H9 (cell line): Measurements from ENCODE around the gene SMYD2. TPM values are rescaled to one million over a fixed set of nuclear protein-coding genes. Genes with fewer than 3 reads are reported as not detected.

ENCODE experiments used
- DNase-seq: peaks from one replicate; pipeline ENCODE4 v3.0.0-alpha.2; 2017
- H2AFZ ChIP-seq: one replicate; pipeline ENCODE4 v1.6.1; 2013; ENCODE audit warnings: mild to moderate bottlenecking, low read length, control low read depth, moderate library complexity
- H2AK5ac ChIP-seq: 2 replicates; pipeline ENCODE4 v1.6.1; 2013; ENCODE audit warnings: low read length, control low read depth, mixed read lengths; ENCODE audit not compliant: insufficient read length
- H2BK120ac ChIP-seq: one replicate; pipeline ENCODE4 v1.6.1; 2013; ENCODE audit warnings: low read depth, mild to moderate bottlenecking, low read length, control low read depth, inconsistent platforms; ENCODE audit not compliant: poor library complexity, severe bottlenecking
- H2BK12ac ChIP-seq: 2 replicates; pipeline ENCODE4 v1.6.1; 2013; ENCODE audit warnings: low read length, control low read depth, mixed read lengths, low read depth; ENCODE audit not compliant: insufficient read length
- H2BK15ac ChIP-seq: 2 replicates; pipeline ENCODE4 v1.6.1; 2013; ENCODE audit warnings: low read depth, low read length, control low read depth
- H2BK20ac ChIP-seq: one replicate; pipeline ENCODE4 v1.6.1; 2013; ENCODE audit warnings: low read depth, mild to moderate bottlenecking, low read length, control low read depth, inconsistent platforms; ENCODE audit not compliant: poor library complexity, severe bottlenecking
- H2BK5ac ChIP-seq: 2 replicates; pipeline ENCODE4 v1.6.1; 2013; ENCODE audit warnings: low read length, control low read depth, mixed read lengths; ENCODE audit not compliant: insufficient read length
- H3K14ac ChIP-seq: 2 replicates; pipeline ENCODE4 v1.6.1; 2013; ENCODE audit warnings: low read length, control low read depth; ENCODE audit not compliant: insufficient read depth
- H3K18ac ChIP-seq: 2 replicates; pipeline ENCODE4 v1.6.1; 2013; ENCODE audit warnings: low read depth, mild to moderate bottlenecking, mixed read lengths, low read length, control low read depth; ENCODE audit not compliant: insufficient read length
- H3K23ac ChIP-seq: 2 replicates; pipeline ENCODE4 v1.6.1; 2013; ENCODE audit warnings: low read length, control low read depth, mixed read lengths, low read depth; ENCODE audit not compliant: insufficient read length
- H3K23me2 ChIP-seq: 2 replicates; pipeline ENCODE4 v1.6.1; 2013; ENCODE audit warnings: low read depth, mild to moderate bottlenecking, mixed read lengths, low read length, control low read depth; ENCODE audit not compliant: insufficient read length, poor library complexity, severe bottlenecking
- H3K27ac ChIP-seq: 2 replicates; pipeline ENCODE4 v1.5.1; 2013; ENCODE audit warnings: low read length, control low read depth, mixed read lengths, low read depth; ENCODE audit not compliant: insufficient read length
- H3K27me3 ChIP-seq: 2 replicates; pipeline ENCODE4 v1.6.1; 2013; ENCODE audit warnings: low read length, control low read depth, inconsistent platforms; ENCODE audit not compliant: insufficient read depth
- H3K4ac ChIP-seq: 2 replicates; pipeline ENCODE4 v1.6.1; 2013; ENCODE audit warnings: low read depth, mild to moderate bottlenecking, control low read depth, inconsistent platforms, low read length, moderate library complexity
- H3K4me1 ChIP-seq: 2 replicates; pipeline ENCODE4 v1.6.1; 2013; ENCODE audit warnings: low read length, control low read depth, inconsistent platforms; ENCODE audit not compliant: insufficient read depth
- H3K4me2 ChIP-seq: 2 replicates; pipeline ENCODE4 v1.6.1; 2013; ENCODE audit warnings: low read length, control low read depth, mixed read lengths; ENCODE audit not compliant: insufficient read length, insufficient read depth
- H3K56ac ChIP-seq: 2 replicates; pipeline ENCODE4 v1.6.1; 2013; ENCODE audit warnings: low read depth, mild to moderate bottlenecking, mixed read lengths, low read length, control low read depth; ENCODE audit not compliant: insufficient read length
- H3K79me1 ChIP-seq: 2 replicates; pipeline ENCODE4 v1.6.1; 2013; ENCODE audit warnings: low read depth, mild to moderate bottlenecking, moderate library complexity, low read length, control low read depth, inconsistent platforms; ENCODE audit not compliant: insufficient read depth, poor library complexity, severe bottlenecking
- H3K79me2 ChIP-seq: 2 replicates; pipeline ENCODE4 v1.6.1; 2013; ENCODE audit warnings: low read length, control low read depth, inconsistent platforms; ENCODE audit not compliant: insufficient read depth
- H3K9ac ChIP-seq: 2 replicates; pipeline ENCODE4 v1.6.1; 2013; ENCODE audit warnings: low read length, control low read depth, mixed read lengths; ENCODE audit not compliant: insufficient read length; ENCODE audit errors: extremely low read depth
- H3K9me3 ChIP-seq: one replicate; pipeline ENCODE4 v1.6.1; 2013; ENCODE audit warnings: low read depth, low read length, inconsistent platforms; ENCODE audit not compliant: control insufficient read depth
- H3T11ph ChIP-seq: one replicate; pipeline ENCODE4 v1.6.1; 2013; ENCODE audit warnings: mild to moderate bottlenecking, low read length, control low read depth, inconsistent platforms
- H4K20me1 ChIP-seq: one replicate; pipeline ENCODE4 v1.6.1; 2013; ENCODE audit not compliant: control insufficient read depth, insufficient read length, insufficient read depth
- H4K5ac ChIP-seq: 2 replicates; pipeline ENCODE4 v1.6.1; 2013; ENCODE audit warnings: low read depth, mild to moderate bottlenecking, mixed read lengths, low read length, control low read depth; ENCODE audit not compliant: insufficient read length
- H4K8ac ChIP-seq: replicated peaks from 2 replicates; pipeline ENCODE4 v1.6.1; 2013; ENCODE audit warnings: low read length, control low read depth, mixed read lengths, low read depth; ENCODE audit not compliant: insufficient read length
- H4K91ac ChIP-seq: 2 replicates; pipeline ENCODE4 v1.6.1; 2013; ENCODE audit warnings: low read depth, mild to moderate bottlenecking, moderate library complexity, mixed read lengths, low read length, control low read depth; ENCODE audit not compliant: insufficient read length
- H3K27ac Mint-ChIP-seq, 3 experiments: 2 replicates in 2 of 3; 3 replicates in 1 of 3; pipeline ENCODE4 v1.8.0; 2020 to 2021; ENCODE audit warnings: mixed read lengths in 3 of 3, mild to moderate bottlenecking in 1 of 3, moderate library complexity in 1 of 3
- H3K27me3 Mint-ChIP-seq: 2 replicates; pipeline ENCODE4 v1.8.0; 2021; ENCODE audit warnings: low read depth, mild to moderate bottlenecking, moderate library complexity, mixed read lengths
- H3K36me3 Mint-ChIP-seq, 3 experiments: 2 replicates in 2 of 3; 3 replicates in 1 of 3; pipeline ENCODE4 v1.8.0; 2020 to 2021; ENCODE audit warnings: low read depth in 3 of 3, mixed read lengths in 3 of 3; ENCODE audit not compliant: insufficient read depth in 1 of 3
- H3K4me1 Mint-ChIP-seq, 2 experiments: 2 replicates each; pipeline ENCODE4 v1.8.0; 2020; ENCODE audit warnings: mixed read lengths in 2 of 2
- H3K4me3 Mint-ChIP-seq, 2 experiments: 2 replicates in 1 of 2; 3 replicates in 1 of 2; pipeline ENCODE4 v1.8.0; 2020 to 2021; ENCODE audit warnings: mild to moderate bottlenecking in 2 of 2, mixed read lengths in 2 of 2, moderate library complexity in 1 of 2
- H3K9me3 Mint-ChIP-seq, 2 experiments: 2 replicates in 1 of 2; 3 replicates in 1 of 2; pipeline ENCODE4 v1.8.0; 2020; ENCODE audit warnings: mild to moderate bottlenecking in 2 of 2, mixed read lengths in 2 of 2, moderate library complexity in 1 of 2
- WGBS: extraction: QIAGEN DNeasy Blood & Tissue Kit; methylation state at CpG from one replicate; pipeline ENCODE4 v1.1.7; 2013; ENCODE audit warnings: missing lambda C conversion rate, low lambda C conversion rate, mixed read lengths; ENCODE audit not compliant: insufficient read length; ENCODE audit errors: extremely low coverage; 5-methylcytosine and 5-hydroxymethylcytosine counted together
- total RNA-seq: library from RNA; stranded (reverse); gene quantifications from 2 replicates; pipeline ENCODE4 v1.2.1, GENCODE V29; 2021
- TF ChIP-seq, protein P1 (sequence below): fragments of 200-600 bp; sonication (generic); conservative IDR thresholded peaks from 3 replicates; pipeline ENCODE4 v1.8.0; 2021; ENCODE audit warnings: antibody characterized with exemption, mild to moderate bottlenecking

The SMYD2 gene
- total RNA-seq, 1 experiment from 2014 or later: 10.9 TPM

DNA sequence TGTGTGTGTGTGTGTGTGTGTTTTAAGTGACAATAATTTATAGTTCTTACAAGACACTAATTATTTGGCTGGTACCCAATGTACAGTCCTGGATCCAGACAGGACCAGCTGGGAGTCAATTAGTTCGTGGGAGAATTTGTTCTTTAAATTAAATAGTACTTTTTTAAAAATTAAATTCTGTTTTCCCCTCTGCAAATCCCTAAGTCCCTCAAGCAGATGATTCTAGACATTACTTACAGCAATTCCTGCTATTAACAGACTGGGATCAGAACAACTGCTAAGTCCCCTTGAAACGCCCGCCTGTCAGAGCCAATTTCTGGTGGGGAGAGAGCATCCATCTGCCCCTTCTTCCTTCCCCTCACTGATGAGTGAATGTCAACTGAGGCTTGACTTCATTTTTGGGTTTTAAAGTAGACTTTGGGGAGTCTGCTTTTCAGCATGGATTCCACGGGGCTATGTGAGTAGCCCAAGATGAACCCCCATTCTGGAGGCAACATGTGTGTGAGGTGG is 83.9 kb downstream of the SMYD2 start:
- Histone ChIP-seq H3K79me1 (no peaks in the 10 kb centered on the region), H3K4me1 (no peaks in the 10 kb centered on the region), H3K14ac (no peak overlapping the region), H2BK120ac (no peak overlapping the region), H2BK15ac (no peak overlapping the region), H2AFZ (no peak overlapping the region), H4K20me1 (no peaks in the 10 kb centered on the region), H3K18ac (no peak overlapping the region), H3K9me3 (no peaks in the 10 kb centered on the region), H3K27me3 (no peaks in the 10 kb centered on the region), H2BK20ac (no peak overlapping the region), H3K27ac (no peak overlapping the region), H3K79me2 (no peaks in the 10 kb centered on the region), H3T11ph (no peak overlapping the region), H3K4me2 (no peak overlapping the region), H3K23me2 (no peaks in the 10 kb centered on the region), H2BK5ac (no peak overlapping the region), H3K9ac (no peak overlapping the region), H2AK5ac (no peak overlapping the region), H3K56ac (no peak overlapping the region), H4K91ac (no peak overlapping the region), H3K4ac (no peak overlapping the region), H4K8ac (no peak overlapping the region), H3K23ac (no peak overlapping the region), H2BK12ac (no peak overlapping the region), H4K5ac (no peak overlapping the region)
- peaks cover 2 to 78% (median 49%) of the 10 kb centered on the region in 3 experiments; a peak in 6 of 7 replicates for H3K36me3 Mint-ChIP-seq
- H3K9me3 Mint-ChIP-seq: no peaks in the 10 kb centered on the region
- H3K27me3 Mint-ChIP-seq: no peaks in the 10 kb centered on the region
- H3K4me1 Mint-ChIP-seq: no peaks in the 10 kb centered on the region
- TF ChIP-seq, protein P1, sequence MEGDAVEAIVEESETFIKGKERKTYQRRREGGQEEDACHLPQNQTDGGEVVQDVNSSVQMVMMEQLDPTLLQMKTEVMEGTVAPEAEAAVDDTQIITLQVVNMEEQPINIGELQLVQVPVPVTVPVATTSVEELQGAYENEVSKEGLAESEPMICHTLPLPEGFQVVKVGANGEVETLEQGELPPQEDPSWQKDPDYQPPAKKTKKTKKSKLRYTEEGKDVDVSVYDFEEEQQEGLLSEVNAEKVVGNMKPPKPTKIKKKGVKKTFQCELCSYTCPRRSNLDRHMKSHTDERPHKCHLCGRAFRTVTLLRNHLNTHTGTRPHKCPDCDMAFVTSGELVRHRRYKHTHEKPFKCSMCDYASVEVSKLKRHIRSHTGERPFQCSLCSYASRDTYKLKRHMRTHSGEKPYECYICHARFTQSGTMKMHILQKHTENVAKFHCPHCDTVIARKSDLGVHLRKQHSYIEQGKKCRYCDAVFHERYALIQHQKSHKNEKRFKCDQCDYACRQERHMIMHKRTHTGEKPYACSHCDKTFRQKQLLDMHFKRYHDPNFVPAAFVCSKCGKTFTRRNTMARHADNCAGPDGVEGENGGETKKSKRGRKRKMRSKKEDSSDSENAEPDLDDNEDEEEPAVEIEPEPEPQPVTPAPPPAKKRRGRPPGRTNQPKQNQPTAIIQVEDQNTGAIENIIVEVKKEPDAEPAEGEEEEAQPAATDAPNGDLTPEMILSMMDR: no peak
- H3K4me3 Mint-ChIP-seq: no peak overlapping the region
- WGBS: no CpG with 5 or more reads among the region's 4 CpGs
- no peak for DNase-seq
- no peak overlapping the region for H3K27ac Mint-ChIP-seq
